Myocyte (in vitro differentiated cells): ENCODE results near the gene KCNK10. TPM values are rescaled to one million over a fixed set of nuclear protein-coding genes. Genes with fewer than 3 reads are reported as not detected.

Source experiments
- DNase-seq: peaks from one replicate; pipeline ENCODE4 v3.0.0-alpha.2; 2012; ENCODE audit warnings: low read depth
- total RNA-seq: library from RNA; depleted of rRNA; stranded (reverse); fragments of >200 nt; gene quantifications from 2 replicates; pipeline ENCODE4 v1.2.3, GENCODE V29; 2014

KCNK10 gene
- total RNA-seq, 1 donor from 2014 or later, result not detected

DNA sequence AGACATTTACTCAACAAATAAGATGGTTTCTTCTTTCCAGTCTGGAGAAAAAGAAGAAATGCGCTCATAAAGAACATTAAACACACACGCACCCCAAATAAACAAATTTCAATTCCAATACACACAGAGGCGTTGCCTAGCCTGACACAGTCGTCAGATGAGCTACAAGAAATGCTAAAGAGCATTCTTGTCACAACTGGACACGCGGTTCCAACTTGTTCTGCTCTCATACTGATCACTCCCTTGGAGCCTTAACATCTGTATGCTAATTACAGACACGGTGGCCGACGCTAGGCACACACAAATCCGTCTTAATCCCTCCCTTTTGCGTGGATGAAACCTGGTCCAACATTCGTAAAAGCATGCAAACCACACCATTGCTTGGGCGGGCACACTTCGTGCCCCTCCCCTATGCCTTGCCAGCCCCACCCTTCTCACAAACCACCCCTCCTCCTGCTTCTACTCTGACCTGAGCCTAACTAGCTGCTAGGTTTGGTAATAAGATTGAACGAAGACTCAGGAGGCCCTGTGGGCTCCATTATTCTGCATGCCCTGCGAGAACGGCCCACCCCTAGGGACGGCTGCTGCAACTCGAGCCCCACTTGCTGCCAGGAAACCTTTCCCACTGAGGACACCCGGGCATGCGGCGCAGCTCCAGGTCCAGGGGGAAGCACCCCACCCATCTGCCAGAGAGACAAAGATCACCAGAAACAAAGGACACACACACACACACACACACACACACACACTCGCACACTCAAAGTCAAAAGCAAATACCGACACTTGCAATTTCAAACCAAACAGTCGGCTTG lies 1.2 kb downstream of the KCNK10 start:
- no peak for DNase-seq

DNA sequence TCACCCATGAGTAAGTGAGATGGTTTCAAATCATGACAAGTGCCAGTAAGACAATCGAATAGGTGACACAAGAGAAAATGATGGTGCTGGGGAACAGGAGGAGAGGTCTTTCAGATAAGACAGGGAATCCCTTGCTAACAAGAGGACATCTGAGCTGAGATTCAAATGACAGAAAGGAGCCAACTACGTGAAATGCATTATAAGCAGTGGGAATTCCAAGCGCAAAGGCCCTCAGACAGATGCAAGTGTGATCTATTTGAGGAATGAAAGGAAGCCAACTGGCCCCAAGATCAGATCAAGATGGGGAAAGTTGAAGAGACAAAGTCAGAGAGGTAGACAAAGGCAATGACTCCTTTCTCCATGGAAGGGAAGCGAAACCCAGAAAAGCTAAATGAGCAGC lies 4.7 kb downstream of the KCNK10 start:
- DNase-seq, result no peak

DNA sequence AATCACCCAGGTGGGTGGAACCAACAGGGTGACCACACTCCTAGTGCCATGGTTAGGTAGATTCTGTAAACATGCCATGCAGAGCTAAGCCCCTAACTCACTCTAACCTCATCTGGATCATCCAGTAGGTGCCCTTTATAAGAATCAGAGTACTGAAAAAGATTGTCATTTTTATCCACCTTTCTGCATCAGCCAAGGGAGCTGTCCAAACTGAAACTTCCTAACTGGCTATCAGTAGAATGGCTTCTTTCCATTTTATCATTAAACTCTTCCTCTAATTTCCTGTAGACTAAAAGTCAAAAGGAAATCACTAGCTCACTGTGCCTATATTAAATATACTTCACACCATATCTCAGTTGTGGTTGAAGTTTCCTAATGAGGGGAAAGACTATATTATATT lies 6.5 kb downstream of the KCNK10 start:
- DNase-seq, result no peak

DNA sequence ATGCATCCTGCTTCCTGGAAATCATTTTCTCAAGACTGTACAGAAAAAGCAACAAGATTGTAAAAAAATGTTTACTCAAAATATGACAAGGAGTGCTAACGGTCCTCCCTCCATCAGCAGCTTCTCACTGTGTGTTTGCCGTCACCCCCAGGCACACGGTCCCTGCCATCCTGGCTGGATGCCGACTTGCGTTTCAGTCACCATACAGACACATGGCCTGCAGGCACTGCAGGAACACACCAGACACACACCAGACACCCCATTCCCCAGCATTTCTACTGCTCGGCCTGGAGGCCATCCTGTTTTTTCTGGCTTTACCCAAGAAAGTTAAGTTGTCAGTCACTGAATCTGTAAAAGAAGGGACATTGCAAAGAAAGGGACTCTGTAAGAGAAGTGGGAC lies 10.8 kb downstream of the KCNK10 start:
- DNase-seq, result no peak

DNA sequence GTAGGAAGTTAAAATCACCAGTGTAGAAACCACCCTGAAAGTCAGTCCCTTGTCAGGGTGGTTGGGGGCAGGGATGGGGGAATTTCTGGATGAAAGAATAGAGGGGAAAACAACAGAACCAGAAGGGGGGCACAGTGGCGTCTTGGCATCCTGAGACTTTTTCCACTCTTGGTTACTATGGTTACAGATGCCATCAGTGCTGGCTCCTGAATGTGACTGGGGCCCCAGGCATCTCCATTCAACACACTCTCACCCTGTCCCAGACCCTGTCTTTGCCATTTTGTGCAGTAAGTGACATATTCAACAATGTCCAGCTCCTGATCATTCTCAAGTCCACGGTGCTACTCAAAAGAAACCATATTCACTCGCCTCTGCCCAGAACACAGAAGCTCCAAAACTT lies 11.3 kb downstream of the KCNK10 start:
- no peak for DNase-seq

DNA sequence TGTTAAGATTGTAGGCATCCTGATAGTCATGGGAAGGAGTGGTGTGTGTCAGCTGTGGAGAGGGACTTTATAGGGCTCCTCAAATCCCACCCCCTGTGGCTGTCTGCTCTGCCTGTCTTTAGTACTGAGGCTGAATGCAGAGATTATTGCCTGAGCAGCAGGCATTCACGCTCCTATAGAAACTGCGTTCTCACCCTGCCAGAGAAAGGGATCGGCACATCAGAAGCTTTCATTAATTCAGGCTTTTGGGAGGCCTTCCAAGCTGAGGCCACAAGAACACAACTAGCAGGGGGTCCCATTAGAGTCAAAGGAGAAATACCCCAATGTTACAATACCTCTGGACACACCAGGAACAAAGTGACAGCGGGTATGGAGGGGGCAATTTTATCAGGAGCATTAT lies 12.6 kb downstream of the KCNK10 start:
- DNase-seq, result no peak

DNA sequence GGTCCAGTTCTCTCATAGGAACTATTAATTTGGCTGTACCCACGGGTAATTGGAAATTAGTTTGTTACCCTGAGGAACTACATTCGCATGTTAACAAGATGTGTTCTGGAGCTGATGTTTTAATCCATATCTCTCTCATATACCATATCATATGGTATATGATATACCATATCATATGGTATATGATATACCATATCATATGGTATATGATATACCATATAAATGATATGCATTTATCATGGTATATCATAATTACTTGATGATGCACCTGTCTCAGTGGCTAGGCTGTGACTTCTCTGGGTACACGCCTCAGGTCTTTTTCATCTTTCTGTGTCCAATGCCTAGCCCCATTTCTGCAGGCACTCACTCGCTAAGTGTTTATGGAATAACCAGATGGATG lies 13.0 kb downstream of the KCNK10 start:
- no peak for DNase-seq

DNA sequence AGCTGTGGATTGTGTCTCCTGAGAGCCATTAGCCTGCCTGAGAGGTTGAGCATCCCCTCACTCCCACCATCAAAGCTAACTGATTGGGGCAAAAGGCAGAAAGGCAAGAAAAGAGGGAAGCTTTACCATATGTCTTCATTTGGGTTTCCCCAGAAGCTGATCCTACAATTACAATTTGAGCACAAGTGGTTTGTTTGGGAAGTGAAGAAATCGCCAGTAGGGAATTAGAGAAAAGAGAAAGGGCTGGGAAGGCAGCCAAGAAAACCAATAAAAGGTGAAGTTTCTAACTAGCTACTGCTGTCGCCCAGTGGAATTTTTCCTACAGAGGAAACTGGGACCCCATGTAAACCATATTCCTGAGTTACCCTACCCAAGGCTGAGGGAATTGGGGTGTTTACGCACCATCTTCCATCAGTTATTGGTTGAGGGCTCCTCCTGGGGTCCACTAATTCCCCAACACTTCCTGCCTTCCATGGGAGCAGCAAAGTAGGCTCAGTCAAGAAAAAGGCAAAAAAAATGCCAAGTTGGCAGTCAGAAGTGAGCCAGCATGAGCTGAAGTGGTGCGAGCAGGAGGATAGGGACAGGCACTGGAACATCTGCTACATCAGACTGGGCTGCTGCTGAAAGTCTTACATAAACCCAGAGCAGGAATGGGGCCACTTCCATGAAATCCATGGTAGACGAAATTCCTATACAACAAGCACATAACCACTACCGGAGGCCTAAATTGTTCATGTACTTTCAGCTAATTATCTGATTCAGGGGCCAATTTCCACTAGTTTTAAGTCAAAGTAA lies 17.3 kb downstream of the KCNK10 start:
- no peak for DNase-seq

DNA sequence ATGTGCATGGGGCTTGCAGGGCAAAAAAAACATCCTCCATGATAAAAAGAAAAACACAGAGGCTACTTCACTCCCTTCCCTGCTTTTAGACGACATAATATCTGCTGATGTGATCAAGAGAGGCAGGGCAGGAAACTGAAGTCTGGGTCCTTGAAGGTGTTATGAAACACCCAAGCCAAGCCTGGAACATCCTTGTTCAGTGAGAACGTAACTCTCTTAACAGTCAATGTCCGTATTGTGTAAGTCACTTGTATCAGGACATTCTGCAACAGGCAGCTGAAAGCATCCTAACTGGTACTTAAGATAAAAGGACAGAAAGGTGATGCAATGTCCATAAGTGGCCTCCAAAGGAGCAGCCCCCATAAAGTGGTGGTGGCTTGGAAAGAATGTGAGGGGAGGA lies 20.0 kb downstream of the KCNK10 start:
- DNase-seq, result no peak

DNA sequence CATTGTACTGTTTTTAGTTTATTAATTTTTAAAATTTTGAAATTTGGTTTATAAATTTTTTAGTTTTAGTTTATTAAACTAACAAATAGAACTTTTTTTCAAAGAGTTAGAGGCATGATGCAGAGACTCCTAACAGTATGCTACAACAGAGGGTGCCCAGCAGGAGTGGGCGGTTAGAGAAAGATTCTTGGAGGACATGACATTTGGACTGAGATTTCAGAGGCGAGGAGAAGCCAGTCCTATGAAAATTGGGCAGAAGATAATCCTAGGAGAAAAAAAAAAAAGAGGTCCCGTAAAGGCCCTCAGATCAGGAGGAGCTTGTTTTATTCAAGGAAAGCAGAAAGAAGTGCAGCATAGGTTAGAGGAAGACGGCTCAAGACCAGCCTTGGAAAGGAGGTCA lies 21.7 kb downstream of the KCNK10 start:
- DNase-seq, result no peak

DNA sequence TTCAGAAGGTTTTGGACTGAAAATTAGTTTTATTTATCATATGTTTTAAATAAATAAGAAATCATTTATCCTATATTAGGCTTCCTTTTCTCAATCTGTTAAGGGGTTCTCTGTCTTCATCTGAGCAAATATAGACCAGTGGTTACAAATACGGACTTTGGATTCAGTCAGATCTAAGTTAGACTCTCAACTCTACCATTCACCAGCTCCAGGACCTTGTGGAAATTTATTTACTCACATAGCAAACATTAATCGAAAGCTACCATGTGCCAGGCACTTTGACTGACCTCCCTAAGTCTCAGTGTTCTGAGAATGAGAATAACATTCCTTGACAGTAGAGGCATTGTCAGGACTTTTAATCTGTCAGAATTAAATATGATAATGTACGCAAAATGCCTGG lies 22.3 kb downstream of the KCNK10 start:
- no peak for DNase-seq

DNA sequence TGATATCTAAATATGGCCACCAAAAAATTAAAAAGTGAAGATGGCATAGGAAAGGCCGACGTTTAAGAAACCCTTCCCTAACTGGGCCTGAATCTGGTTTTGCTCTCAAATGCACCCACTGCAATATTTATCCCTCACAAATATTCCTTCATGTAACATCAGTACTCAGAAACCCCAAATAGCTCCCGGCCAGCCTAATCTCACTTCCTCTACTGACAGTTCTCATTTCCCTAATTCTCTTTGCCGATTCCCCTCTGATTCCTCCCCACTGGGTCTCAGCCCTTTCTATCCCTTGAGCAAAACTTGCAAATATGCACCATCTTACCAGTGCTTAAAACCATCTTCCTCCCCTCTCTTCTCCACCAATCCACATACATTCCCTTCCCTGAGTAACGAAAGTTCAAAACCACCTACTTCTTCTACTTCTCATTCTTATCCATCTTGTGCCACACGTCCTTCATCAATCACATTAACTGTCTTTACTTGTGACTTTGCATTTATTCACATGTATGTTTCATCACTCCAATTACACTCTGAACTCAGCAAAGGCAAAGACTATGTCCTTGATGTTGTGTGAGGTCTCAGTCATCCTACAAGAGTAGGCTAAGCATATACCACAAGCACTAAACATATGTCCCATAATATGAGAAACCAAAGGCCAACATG lies 23.1 kb downstream of the KCNK10 start:
- DNase-seq, result no peak

DNA sequence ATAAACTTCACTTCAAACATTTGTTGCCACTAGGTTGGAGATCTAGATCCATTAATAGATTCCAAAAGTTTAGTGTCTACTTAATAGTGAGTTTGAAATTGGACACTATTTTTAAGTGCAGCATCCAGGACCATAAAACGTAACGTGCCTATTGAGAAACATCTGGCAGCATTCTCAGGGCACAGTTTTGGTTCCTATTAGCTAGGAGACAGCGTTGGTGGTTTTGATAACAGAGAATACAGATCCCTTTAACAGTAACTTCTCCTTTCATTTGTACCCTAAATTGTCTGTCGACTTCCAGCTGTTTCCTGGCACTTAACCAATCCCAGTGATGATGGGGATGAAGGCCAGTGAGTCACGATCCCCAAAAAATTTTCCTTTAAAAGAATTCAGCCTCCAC lies 25.8 kb downstream of the KCNK10 start:
- DNase-seq, result no peak

DNA sequence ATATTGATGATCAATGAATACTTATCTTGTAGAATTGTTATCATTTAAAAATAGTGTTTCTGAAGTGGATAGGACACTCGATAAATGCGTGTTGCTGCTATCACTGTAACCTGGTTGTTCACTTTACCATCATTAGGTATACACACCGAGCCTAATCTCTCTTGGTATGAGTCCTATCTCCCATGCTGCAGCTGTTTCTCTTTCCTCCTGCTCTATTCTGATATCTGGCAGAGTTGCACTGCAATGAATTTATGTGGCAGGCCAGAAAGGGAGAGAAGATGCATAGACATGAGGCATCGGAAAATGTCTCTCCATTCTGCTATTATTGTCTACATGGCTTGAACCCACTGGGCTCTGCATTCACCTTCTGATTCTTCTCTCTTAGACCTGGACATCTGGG lies 26.7 kb downstream of the KCNK10 start:
- no peak for DNase-seq

DNA sequence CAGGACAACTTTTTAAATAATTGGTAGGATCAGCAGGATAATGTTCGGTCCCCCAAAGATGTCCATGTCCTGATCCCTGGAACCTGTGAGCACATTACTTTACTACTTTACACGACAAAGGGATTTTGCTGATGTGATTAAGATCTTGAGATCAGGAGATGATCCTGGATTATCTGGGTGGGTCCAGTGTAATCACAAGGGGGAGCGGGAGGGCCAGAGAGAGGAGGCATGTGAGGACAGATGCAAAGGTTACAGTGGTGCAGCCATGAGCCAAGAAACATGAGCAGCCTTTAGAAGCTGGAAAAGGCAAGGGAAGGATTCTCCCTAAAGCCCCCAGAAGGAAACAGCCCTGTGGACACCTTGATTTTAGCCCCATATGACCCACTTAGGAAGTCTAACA lies 33.1 kb downstream of the KCNK10 start:
- DNase-seq, result no peak

DNA sequence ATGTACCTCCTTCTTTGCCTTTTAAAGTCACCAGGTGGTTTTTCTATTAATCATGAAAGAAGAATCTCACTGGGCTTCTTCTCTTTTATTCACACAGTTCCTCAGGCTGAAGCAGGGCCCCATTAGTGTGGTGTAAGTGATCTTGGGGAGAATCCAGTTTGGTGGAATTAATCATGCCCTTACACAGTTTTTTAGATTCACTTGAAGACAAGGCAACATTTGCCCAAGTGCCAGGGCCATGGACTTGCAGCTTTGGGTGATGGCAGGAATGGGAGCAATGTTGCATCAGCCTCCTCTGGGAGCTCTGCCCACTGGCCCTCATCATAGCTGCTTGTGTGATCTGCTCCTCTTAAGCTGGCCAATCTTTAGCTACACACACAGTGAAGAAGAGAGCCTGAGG lies 33.8 kb downstream of the KCNK10 start:
- no peak for DNase-seq

DNA sequence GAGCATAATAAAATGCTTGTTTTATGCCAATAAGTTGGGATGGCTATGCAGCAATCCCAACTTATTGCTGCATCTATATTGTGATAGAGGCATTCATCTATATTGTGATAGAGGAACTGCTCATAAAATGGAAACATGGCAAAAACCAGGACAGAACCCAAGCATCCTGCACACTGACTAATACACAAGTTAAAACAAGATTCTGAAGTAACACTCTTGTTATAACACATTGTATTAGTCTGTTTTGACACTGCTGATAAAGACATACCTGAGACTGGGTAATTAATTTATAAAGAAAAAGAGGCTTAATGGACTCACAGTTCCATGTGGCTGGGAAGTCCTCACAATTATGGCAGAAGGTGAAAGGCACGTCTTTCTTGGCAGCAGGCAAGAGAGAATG lies 36.8 kb downstream of the KCNK10 start:
- DNase-seq, result no peak

DNA sequence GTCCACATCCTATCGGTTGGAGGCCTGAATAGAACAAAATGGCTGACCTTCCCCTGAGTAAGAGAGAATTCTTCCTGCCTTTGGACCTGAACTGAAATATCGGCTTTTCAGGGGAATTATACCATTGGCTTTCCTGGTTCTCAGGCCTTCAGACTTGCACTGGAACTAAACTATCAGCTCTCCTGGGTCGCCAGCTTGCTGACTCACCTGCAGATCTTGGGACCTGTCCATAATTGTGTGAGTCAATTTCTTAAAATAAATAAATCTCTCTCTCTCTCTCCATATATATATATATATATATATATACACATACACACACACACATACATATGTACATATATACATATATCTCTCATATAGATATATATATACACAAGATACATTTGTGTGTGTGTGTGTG lies 41.6 kb downstream of the KCNK10 start:
- DNase-seq, result no peak

DNA sequence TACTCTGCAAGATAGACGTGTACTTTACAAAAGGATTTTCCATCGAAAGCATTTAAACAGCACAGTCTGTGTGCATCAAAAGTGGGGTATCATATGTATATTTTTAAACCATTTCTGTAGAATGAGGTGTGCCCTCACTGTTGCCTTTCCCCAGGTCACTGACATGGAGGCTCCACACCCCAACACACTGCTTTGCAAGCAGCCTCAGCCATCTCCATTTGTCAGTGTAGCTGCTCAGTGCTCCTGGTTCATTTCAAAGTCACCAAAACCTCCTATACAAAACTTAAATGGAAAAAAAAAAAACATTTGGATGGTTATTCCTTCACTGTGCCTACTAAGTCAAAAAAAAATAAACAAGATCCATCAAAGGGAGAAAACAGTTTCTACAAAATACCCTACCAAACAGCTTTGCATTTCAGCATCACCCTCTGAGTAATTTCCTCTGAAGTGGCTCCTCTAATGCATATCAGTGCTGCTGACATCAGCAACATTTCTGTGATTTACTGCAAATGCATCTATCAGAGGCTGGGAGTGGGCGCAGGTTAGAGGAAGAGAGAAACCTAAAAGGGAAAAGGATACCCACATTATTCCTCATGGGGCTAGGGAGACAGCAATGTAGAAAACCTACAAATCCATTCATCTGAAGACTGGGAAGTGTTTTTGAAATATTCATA lies 46.0 kb downstream of the KCNK10 start:
- no peak for DNase-seq

DNA sequence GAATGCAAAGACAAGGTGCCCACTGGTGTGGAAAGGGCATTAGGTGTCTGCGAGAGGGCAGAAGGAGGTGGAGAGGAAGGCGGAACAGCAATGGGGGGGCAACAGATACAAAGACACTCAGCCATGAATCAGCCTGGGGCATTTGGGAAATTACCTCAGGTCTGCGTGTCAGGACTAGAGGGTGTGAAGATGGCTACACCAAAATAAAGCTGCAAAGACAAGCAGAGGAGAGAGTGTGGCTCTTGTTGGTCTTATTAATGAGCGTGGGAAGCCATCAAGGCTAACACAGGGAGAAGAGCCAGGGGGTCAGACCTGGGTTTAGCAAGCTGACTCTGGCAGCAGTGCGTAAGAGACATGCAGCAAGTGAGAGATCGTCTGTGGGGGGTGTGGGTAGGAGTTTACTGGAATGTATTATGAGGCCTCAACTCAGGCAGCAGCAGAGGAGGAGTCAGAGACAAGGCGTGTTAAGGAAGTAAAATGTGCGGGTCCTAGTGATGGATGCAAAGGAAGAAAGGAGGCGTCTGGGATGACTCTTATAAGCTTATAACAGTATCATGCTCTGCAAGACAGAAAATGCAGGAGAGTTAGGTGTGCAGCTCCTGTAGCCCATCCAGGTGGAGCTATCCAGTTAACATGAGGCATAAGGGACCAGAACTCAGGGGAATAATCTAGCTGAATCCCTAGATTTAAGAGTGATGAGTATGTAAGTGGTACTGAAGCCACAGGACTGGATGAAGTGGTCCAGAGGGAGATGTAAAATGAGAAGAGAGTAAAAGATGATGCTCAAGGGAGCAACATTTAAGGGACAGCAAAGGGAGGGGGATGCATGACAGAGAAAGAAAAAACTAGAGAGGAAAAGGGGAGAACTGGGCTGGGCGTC lies 50.4 kb downstream of the KCNK10 start:
- no peak for DNase-seq

DNA sequence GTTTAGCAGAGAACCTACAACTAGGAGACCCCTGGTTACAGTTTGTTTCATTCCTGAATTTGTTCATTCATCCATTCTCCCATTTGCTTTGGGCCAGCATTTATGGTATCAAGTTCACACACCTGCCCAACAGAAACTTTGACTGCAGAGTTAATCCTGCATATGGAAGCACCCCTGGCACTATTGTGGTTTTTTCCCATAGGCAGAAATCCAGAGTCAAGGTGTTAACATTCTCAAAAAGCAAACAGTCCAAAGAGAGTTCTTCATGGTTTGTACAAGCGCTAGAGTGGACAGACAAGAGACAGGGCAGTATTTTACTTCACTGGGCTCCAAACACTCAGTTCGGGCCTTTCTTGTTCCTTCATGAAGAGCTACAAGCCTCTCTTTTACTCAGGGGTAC lies 51.9 kb downstream of the KCNK10 start:
- DNase-seq, result no peak
